ENCODE results near the gene MYL6B. TPM values are rescaled to one million over a fixed set of nuclear protein-coding genes. Genes with fewer than 3 reads are reported as not detected.

The MYL6B gene
- total and polyA plus RNA-seq, 2 donors (not counting 3 experiments of a cell fraction or from before 2014, with no cell fraction given): 135 to 185 TPM

GRCh38 chr12:56102683-56103065 is 49.7 kb upstream of the MYL6B start:
- Histone ChIP-seq H3K36me3 (ENCODE audit: control insufficient read depth in 2 of 2, extremely low read depth in 1 of 2, insufficient read depth in 2 of 2, low read length in 2 of 2) (peaks cover 4 to 6% of the 10 kb centered on the region in 2 experiments), H3K27me3 (ENCODE audit: control insufficient read depth in 2 of 2, insufficient read depth in 2 of 2, low read length in 2 of 2) (peaks cover 0 to 6% of the 10 kb centered on the region in 2 experiments), H3K27ac (ENCODE audit: insufficient read depth, low read depth, low read length) (no peak overlapping the region), H3K4me2 (ENCODE audit: insufficient read depth, low read length) (no peak overlapping the region), H3K4me1 (ENCODE audit: control insufficient read depth, extremely low read depth, insufficient read depth, low read length) (peaks cover 31% of the 10 kb centered on the region), H2AFZ (ENCODE audit: low read depth, low read length) (no peak overlapping the region), H3K4me3 (replicated peaks in 1 of 3; ENCODE audit: insufficient read depth in 1 of 3, low read depth in 1 of 3, low read length in 3 of 3) (no peak overlapping the region), H4K20me1 (replicated peaks; ENCODE audit: control insufficient read depth, extremely low read depth, insufficient read depth, low read length) (no peaks in the 10 kb centered on the region), H3K79me2 (ENCODE audit: control insufficient read depth, insufficient read depth, low read length) (peaks cover 32% of the 10 kb centered on the region), H3K9me1 (replicated peaks; ENCODE audit: control insufficient read depth, extremely low read depth, insufficient read depth, low read length) (no peaks in the 10 kb centered on the region), H3K9ac (replicated peaks; ENCODE audit: extremely low read depth, insufficient read depth, low read length) (no peak overlapping the region), H3K9me3 (replicated peaks; ENCODE audit: control insufficient read depth, insufficient read depth, low read length) (no peaks in the 10 kb centered on the region)
- FAIRE-seq (no peak), DNase-seq (ENCODE audit: low read depth, low spot score) (no peak)
- TF ChIP-seq MAX (IDR thresholded peaks at IDR 0.05; ENCODE audit: insufficient read depth, insufficient read length) (no peak), POLR2AphosphoS5 (IDR thresholded peaks at IDR 0.05; ENCODE audit: insufficient read depth, low read depth, low read length) (no peak), FOS (IDR thresholded peaks at IDR 0.05; ENCODE audit: borderline replicate concordance, insufficient read depth, low read length) (no peak), MYC (IDR thresholded peaks at IDR 0.05; ENCODE audit: low read depth, low read length) (no peak), EZH2 (IDR thresholded peaks at IDR 0.05; ENCODE audit: borderline replicate concordance, low read depth, low read length, severe bottlenecking) (no peak), JUN (IDR thresholded peaks at IDR 0.05; ENCODE audit: borderline replicate concordance, insufficient read depth, insufficient read length, low read depth) (no peak), POLR2A (IDR thresholded peaks at IDR 0.05; ENCODE audit: low read depth, low read length) (no peak), GATA2 (IDR thresholded peaks at IDR 0.05; ENCODE audit: insufficient read depth, insufficient read length, low read depth, low read length) (no peak)
- TF ChIP-seq, protein P1, sequence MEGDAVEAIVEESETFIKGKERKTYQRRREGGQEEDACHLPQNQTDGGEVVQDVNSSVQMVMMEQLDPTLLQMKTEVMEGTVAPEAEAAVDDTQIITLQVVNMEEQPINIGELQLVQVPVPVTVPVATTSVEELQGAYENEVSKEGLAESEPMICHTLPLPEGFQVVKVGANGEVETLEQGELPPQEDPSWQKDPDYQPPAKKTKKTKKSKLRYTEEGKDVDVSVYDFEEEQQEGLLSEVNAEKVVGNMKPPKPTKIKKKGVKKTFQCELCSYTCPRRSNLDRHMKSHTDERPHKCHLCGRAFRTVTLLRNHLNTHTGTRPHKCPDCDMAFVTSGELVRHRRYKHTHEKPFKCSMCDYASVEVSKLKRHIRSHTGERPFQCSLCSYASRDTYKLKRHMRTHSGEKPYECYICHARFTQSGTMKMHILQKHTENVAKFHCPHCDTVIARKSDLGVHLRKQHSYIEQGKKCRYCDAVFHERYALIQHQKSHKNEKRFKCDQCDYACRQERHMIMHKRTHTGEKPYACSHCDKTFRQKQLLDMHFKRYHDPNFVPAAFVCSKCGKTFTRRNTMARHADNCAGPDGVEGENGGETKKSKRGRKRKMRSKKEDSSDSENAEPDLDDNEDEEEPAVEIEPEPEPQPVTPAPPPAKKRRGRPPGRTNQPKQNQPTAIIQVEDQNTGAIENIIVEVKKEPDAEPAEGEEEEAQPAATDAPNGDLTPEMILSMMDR (IDR thresholded peaks at IDR 0.05; ENCODE audit: extremely low read depth in 1 of 2, insufficient read depth in 1 of 2, low read depth in 1 of 2, low read length in 2 of 2): no peak
- CTCF ChIA-PET: interaction anchor here (3.1 to 5.3 kb wide), 4 partner anchors 17 to 363 kb away, joined by 18 to 59 read pairs (median 28); partner anchors contain the start of gene ERBB3
- dilution Hi-C loops (cut with MboI; ENCODE audit: extremely low pct_ligation_motif_present, low sequenced_read_pairs) (no loop called here), intact Hi-C loops (cut with micrococcal nuclease) (no loop called here)
- POLR2A ChIA-PET: interaction anchor here (3.3 kb wide), 1 partner anchor 14 kb away, joined by 37 read pairs; the partner anchor contains the start of genes RPL41 and ZC3H10
- no TSS peak for BruUV-seq (replicated peaks)
